Transverse colon (tissue), 4 donors: ENCODE measurements around the gene PROSER2. TPM values are rescaled to one million over a fixed set of nuclear protein-coding genes. Genes with fewer than 3 reads are reported as not detected.

Source experiments
- DNase-seq: peaks from one replicate; pipeline ENCODE4 v3.0.0-alpha.2; 2019
- H3K27ac ChIP-seq, 4 donors: fragments of 200-600 bp; sonication (generic); 2 replicates each; pipeline ENCODE4 v1.5.1; 2016 to 2018; ENCODE audit warnings: inconsistent platforms in 4 of 4
- H3K27me3 ChIP-seq: fragments of 200-600 bp; sonication (generic); 2 replicates; pipeline ENCODE4 v1.5.1; 2017; ENCODE audit warnings: inconsistent platforms
- H3K36me3 ChIP-seq, 4 donors: fragments of 200-600 bp; sonication (generic); 2 replicates each; pipeline ENCODE4 v1.5.1; 2017 to 2019; ENCODE audit warnings: inconsistent platforms in 4 of 4
- H3K4me1 ChIP-seq, 4 donors: fragments of 200-600 bp; sonication (generic); 2 replicates each; pipeline ENCODE4 v1.5.1; 2017 to 2020; ENCODE audit warnings: inconsistent platforms in 4 of 4
- H3K4me3 ChIP-seq, 4 donors: fragments of 200-600 bp; sonication (generic); 1 replicate in 1 of 4; 2 replicates in 3 of 4; pipeline versions ENCODE4 v1.5.1 to v1.6.1; 2017 to 2019; ENCODE audit warnings: inconsistent platforms in 4 of 4
- H3K9me3 ChIP-seq, 2 donors: fragments of 200-600 bp; sonication (generic); 2 replicates each; pipeline ENCODE4 v1.5.1; 2017 to 2019; ENCODE audit warnings: inconsistent platforms in 2 of 2
- EP300 ChIP-seq: sonication (generic); formaldehyde crosslinking; IDR thresholded peaks from one replicate; pipeline ENCODE4 v1.6.1; 2017; ENCODE audit warnings: antibody characterized with exemption, low read depth
- POLR2A ChIP-seq: fragments of 450-650 bp; IDR thresholded peaks from one replicate; pipeline ENCODE4 v1.6.1; 2016; ENCODE audit warnings: antibody characterized with exemption, mild to moderate bottlenecking, moderate library complexity
- POLR2AphosphoS5 ChIP-seq, 3 donors: sonication (generic); formaldehyde crosslinking; IDR thresholded peaks; one replicate each; pipeline ENCODE4 v1.6.1; 2016; ENCODE audit warnings: antibody characterized with exemption in 3 of 3
- WGBS, 2 donors: methylation state at CpG; one replicate each; pipeline ENCODE4 v1.1.5; 2018; ENCODE audit warnings: low coverage in 1 of 2; 5-methylcytosine and 5-hydroxymethylcytosine counted together
- in situ Hi-C, 4 donors: fragments of 200-750 bp; cut with MboI; loops; one replicate each; pipeline versions ENCODE4 v1.15.0 to v1.15.1; 2017; ENCODE audit warnings: low sequenced_read_pairs in 3 of 4, low pct_ligation_motif_present in 1 of 4, low pct_unique_long_range_greater_than_20kb in 1 of 4
- intact Hi-C: fragments of 100-400 bp; cut with DNase I; formaldehyde crosslinking; loops from one replicate; pipeline ENCODE4 v1.15.1; 2023; ENCODE audit warnings: low total_unique reads
- total RNA-seq, 4 donors: library from RNA; depleted of rRNA; stranded (reverse); fragments of >200 nt; gene quantifications; one replicate each; pipeline ENCODE4 v1.1.0, GENCODE V29; 2016
- TF ChIP-seq, protein P1 (sequence below), 5 experiments: fragments of 200-600 bp in 3 of 5; fragments of 450-650 bp in 2 of 5; sonication (generic) in 3 of 5; IDR thresholded peaks; 1 replicate in 2 of 5; 2 replicates in 3 of 5; pipeline ENCODE4 v1.5.1; 2016 to 2017; ENCODE audit warnings: antibody characterized with exemption in 5 of 5, inconsistent platforms in 3 of 5, mild to moderate bottlenecking in 2 of 5, moderate library complexity in 1 of 5

Gene PROSER2
- total RNA-seq, 4 donors from 2014 or later, result 4.2 to 29.2 (median 6.9) TPM

DNA sequence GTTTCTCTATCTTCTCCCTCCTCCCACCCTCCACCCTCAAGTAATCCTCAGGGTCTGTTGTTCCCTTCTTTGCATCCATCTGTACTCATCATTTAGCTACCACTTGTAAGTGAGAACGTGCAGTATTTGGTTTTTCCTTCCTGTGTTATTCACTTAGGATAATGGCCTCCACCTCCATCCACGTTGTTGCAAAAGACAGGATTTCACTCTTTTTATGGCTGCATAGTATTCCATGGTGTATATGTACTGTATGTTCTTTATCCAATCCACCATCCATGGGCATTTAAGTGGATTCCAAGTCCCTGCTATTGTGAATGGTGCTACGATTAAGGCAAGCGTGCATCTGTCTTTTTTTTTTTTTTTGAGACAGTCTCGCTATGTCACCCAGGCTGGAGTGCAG lies 72.4 kb downstream of the PROSER2 start:
- H3K27ac ChIP-seq, result no peak overlapping the region
- no peak for DNase-seq
- no peaks in the 10 kb centered on the region for H3K36me3 ChIP-seq
- no peak overlapping the region for H3K4me3 ChIP-seq
- in situ Hi-C loops (no loop called here), intact Hi-C loops (no loop called here)
- H3K27me3 ChIP-seq, result no peaks in the 10 kb centered on the region
- TF ChIP-seq POLR2A (no peak), POLR2AphosphoS5 (IDR thresholded peaks at IDR 0.05) (no peak), EP300 (no peak)
- TF ChIP-seq, protein P1, sequence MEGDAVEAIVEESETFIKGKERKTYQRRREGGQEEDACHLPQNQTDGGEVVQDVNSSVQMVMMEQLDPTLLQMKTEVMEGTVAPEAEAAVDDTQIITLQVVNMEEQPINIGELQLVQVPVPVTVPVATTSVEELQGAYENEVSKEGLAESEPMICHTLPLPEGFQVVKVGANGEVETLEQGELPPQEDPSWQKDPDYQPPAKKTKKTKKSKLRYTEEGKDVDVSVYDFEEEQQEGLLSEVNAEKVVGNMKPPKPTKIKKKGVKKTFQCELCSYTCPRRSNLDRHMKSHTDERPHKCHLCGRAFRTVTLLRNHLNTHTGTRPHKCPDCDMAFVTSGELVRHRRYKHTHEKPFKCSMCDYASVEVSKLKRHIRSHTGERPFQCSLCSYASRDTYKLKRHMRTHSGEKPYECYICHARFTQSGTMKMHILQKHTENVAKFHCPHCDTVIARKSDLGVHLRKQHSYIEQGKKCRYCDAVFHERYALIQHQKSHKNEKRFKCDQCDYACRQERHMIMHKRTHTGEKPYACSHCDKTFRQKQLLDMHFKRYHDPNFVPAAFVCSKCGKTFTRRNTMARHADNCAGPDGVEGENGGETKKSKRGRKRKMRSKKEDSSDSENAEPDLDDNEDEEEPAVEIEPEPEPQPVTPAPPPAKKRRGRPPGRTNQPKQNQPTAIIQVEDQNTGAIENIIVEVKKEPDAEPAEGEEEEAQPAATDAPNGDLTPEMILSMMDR (IDR thresholded peaks at IDR 0.05), result no peak
- no peaks in the 10 kb centered on the region for H3K9me3 ChIP-seq
- H3K4me1 ChIP-seq, result no peaks in the 10 kb centered on the region
- WGBS, 2 donors, result 82 to 86% methylated on average over 2 to 5 of the region's 5 CpGs

DNA sequence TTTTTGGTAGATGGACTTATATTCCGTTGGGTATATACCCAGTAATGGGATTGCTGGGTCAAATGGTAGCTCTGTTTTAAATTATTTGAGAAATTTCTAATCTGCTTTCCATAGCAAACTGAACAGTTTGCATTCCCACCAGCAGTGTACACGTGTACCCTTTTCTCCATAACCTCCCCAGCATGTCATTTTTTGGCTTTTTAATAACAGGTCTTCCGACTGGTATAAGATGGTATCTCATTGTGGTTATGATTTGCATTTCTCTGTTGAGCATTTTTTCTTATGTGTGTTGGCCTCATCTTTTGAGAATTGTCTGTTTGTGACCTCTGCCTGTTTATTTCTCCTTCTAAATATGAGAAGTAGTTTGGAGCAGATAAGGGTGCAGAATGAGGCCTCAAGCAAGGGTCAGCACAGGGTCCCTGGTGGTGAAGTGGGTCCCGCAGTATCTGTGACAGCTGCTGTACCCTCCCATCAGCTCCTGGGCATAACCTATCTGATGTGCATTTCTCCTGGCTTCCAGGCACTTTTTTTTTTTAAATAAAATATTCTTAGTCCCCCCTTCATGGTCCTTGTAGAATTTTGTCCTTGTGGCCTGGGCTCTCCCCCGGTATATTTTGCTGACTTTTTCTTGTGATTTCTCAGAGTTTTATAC lies 73.5 kb downstream of the PROSER2 start:
- Histone ChIP-seq H3K27me3 (no peaks in the 10 kb centered on the region), H3K4me3 (no peak overlapping the region), H3K9me3 (no peaks in the 10 kb centered on the region), H3K27ac (no peak overlapping the region), H3K4me1 (no peaks in the 10 kb centered on the region), H3K36me3 (no peaks in the 10 kb centered on the region)
- no peak for DNase-seq
- in situ Hi-C loops, result no loop called here
- TF ChIP-seq, protein P1 (IDR thresholded peaks at IDR 0.05), result no peak
- TF ChIP-seq POLR2AphosphoS5 (IDR thresholded peaks at IDR 0.05), result no peak
- WGBS, 2 donors, result 72 to 81% methylated on average over 5 of the region's 5 CpGs
- intact Hi-C loops, result no loop called here

DNA sequence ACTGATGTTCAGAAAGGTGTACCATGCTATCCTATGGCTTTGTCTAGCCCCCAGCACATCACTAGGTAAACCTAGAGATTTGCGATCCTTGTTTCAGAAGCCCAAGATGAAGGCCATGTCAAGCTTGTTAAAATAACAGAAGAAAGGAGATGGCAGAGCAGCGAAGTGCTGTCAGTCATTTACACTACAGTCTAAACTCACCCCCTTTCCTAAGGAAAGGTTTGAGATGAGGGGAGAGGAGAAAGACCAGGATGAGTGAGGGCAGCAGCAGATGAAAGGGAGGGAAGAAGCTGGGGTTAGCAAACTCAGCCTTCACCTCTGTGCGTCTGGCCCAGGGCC lies 74.8 kb downstream of the PROSER2 start:
- H3K27ac ChIP-seq, result no peak overlapping the region
- intact Hi-C loops (no loop called here), in situ Hi-C loops (no loop called here)
- DNase-seq, result no peak
- H3K27me3 ChIP-seq, result no peaks in the 10 kb centered on the region
- H3K4me1 ChIP-seq, result no peaks in the 10 kb centered on the region
- H3K36me3 ChIP-seq, result no peaks in the 10 kb centered on the region
- no peaks in the 10 kb centered on the region for H3K9me3 ChIP-seq
- TF ChIP-seq POLR2AphosphoS5 (IDR thresholded peaks at IDR 0.05), result no peak
- TF ChIP-seq, protein P1 (IDR thresholded peaks at IDR 0.05), result no peak
- no peak for TF ChIP-seq POLR2A
- no peak for TF ChIP-seq EP300
- WGBS, 2 donors, result 67% methylated on average over 3 of the region's 3 CpGs; no CpG with 5 or more reads in 1 of the 2 donors
- no peak overlapping the region for H3K4me3 ChIP-seq

DNA sequence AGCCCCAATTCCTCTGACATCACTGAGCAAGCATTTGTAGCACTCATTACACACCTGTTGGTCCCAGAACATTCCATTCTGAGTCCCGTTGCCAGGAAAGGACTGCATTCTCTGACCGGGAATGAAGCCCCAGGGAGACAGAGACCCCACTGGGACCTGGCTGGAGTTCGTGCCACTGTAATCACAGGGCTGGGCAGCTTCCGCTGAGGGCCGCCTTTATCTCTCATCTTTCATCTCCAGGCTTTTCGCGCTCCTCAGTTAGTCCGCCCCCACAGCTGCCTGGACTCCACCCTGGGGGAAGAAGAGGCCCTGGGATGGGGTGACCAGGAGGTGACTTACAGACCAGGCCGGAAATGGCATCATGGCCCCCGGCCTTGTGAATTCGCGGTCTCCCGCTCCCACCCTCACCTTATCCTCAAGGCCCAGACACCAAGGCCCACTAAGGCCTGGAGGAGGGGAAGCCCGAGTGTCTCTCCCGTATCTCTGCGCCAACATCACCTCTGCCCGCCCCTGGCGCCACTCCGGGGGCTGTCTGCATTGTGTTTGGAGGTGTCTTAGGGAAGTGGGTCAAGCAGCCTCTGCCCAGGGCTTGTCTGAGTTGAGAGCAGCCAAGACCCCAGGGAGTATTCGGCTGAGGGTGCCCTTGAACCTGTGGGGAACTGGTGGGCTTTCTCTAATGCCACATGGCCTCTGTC lies 75.4 kb downstream of the PROSER2 start:
- no peaks in the 10 kb centered on the region for H3K36me3 ChIP-seq
- TF ChIP-seq EP300 (no peak), POLR2AphosphoS5 (IDR thresholded peaks at IDR 0.05) (no peak), POLR2A (no peak)
- TF ChIP-seq, protein P1 (IDR thresholded peaks at IDR 0.05), result no peak
- H3K9me3 ChIP-seq, result no peaks in the 10 kb centered on the region
- in situ Hi-C loops (no loop called here), intact Hi-C loops (no loop called here)
- no peaks in the 10 kb centered on the region for H3K4me1 ChIP-seq
- H3K27me3 ChIP-seq, result no peaks in the 10 kb centered on the region
- H3K27ac ChIP-seq, result no peak overlapping the region
- 85% methylated on average over 20 of the region's 20 CpGs; no CpG with 5 or more reads in 1 of the 2 donors for whole genome bisulfite sequencing, 2 donors
- no peak overlapping the region for H3K4me3 ChIP-seq
- DNase-seq, result no peak
